Activated naive CD8-positive, alpha-beta T cell treated with anti-CD3 and anti-CD28 coated beads, Interleukin-2, amount 50 U/mL, for 24 hours (primary cell): ENCODE results near the gene KCNK3.

Experiments used
- ATAC-seq: fragments of 150-1000 bp; cut with Tn5 transposase; one replicate; pipeline ENCODE4 v1.10.0; 2021
- DNase-seq: peaks from one replicate; pipeline ENCODE4 v3.0.0; 2021
- H3K27ac Mint-ChIP-seq: one replicate; pipeline ENCODE4 v1.8.0; 2021; ENCODE audit warnings: mild to moderate bottlenecking, mixed read lengths
- H3K27me3 Mint-ChIP-seq: one replicate; pipeline ENCODE4 v1.8.0; 2021; ENCODE audit warnings: mixed read lengths
- H3K36me3 Mint-ChIP-seq: one replicate; pipeline ENCODE4 v1.8.0; 2021; ENCODE audit warnings: low read depth, mixed read lengths
- H3K4me1 Mint-ChIP-seq: one replicate; pipeline ENCODE4 v1.8.0; 2021; ENCODE audit warnings: mixed read lengths
- H3K4me3 Mint-ChIP-seq: one replicate; pipeline ENCODE4 v1.8.0; 2021; ENCODE audit warnings: mild to moderate bottlenecking, moderate library complexity, mixed read lengths
- H3K9me3 Mint-ChIP-seq: one replicate; pipeline ENCODE4 v1.8.0; 2021; ENCODE audit warnings: mixed read lengths

Gene KCNK3

GRCh38 chr2:26672818-26673393 is 19.6 kb upstream of the KCNK3 start:
- Mint-ChIP-seq H3K36me3 (no peaks in the 10 kb centered on the region), H3K9me3 (no peaks in the 10 kb centered on the region), H3K4me1 (no peaks in the 10 kb centered on the region), H3K4me3 (no peak overlapping the region), H3K27me3 (peaks cover 22% of the 10 kb centered on the region), H3K27ac (no peak overlapping the region)
- no peak for DNase-seq
- ATAC-seq: no peak

GRCh38 chr2:26674002-26674751 is 18.3 kb upstream of the KCNK3 start:
- no peaks in the 10 kb centered on the region for H3K9me3 Mint-ChIP-seq
- peaks cover 22% of the 10 kb centered on the region for H3K27me3 Mint-ChIP-seq
- no peaks in the 10 kb centered on the region for H3K36me3 Mint-ChIP-seq
- no peak overlapping the region for H3K4me3 Mint-ChIP-seq
- ATAC-seq: no peak
- H3K27ac Mint-ChIP-seq: no peak overlapping the region
- no peaks in the 10 kb centered on the region for H3K4me1 Mint-ChIP-seq
- DNase-seq: no peak

GRCh38 chr2:26674771-26675170 is 17.8 kb upstream of the KCNK3 start:
- no peak for ATAC-seq
- no peak overlapping the region for H3K4me3 Mint-ChIP-seq
- no peaks in the 10 kb centered on the region for H3K4me1 Mint-ChIP-seq
- H3K36me3 Mint-ChIP-seq: no peaks in the 10 kb centered on the region
- DNase-seq: no peak
- no peak overlapping the region for H3K27ac Mint-ChIP-seq
- peaks cover 23% of the 10 kb centered on the region for H3K27me3 Mint-ChIP-seq
- no peaks in the 10 kb centered on the region for H3K9me3 Mint-ChIP-seq

- Mint-ChIP-seq H3K27ac (no peak overlapping the region), H3K4me1 (no peaks in the 10 kb centered on the region), H3K36me3 (no peaks in the 10 kb centered on the region), H3K9me3 (no peaks in the 10 kb centered on the region), H3K4me3 (no peak overlapping the region), H3K27me3 (peaks cover 16% of the 10 kb centered on the region)
- ATAC-seq (no peak), DNase-seq (no peak)
Measured at GRCh38 chr2:26675651-26676255, 16.8 kb upstream of the KCNK3 start.

GRCh38 chr2:26678035-26678434 is 14.5 kb upstream of the KCNK3 start:
- no peak for DNase-seq
- no peaks in the 10 kb centered on the region for H3K4me1 Mint-ChIP-seq
- H3K27ac Mint-ChIP-seq: no peak overlapping the region
- ATAC-seq: no peak
- no peaks in the 10 kb centered on the region for H3K9me3 Mint-ChIP-seq
- H3K27me3 Mint-ChIP-seq: peaks cover 8% of the 10 kb centered on the region
- H3K4me3 Mint-ChIP-seq: no peak overlapping the region
- no peaks in the 10 kb centered on the region for H3K36me3 Mint-ChIP-seq

- no peak for ATAC-seq
- H3K4me1 Mint-ChIP-seq: no peaks in the 10 kb centered on the region
- H3K27ac Mint-ChIP-seq: no peak overlapping the region
- DNase-seq: no peak
- H3K4me3 Mint-ChIP-seq: no peak overlapping the region
- H3K27me3 Mint-ChIP-seq: peaks cover 13% of the 10 kb centered on the region
- H3K36me3 Mint-ChIP-seq: no peaks in the 10 kb centered on the region
- H3K9me3 Mint-ChIP-seq: no peaks in the 10 kb centered on the region
Measured at GRCh38 chr2:26679867-26680266, 12.7 kb upstream of the KCNK3 start.

- Mint-ChIP-seq H3K4me3 (no peak overlapping the region), H3K36me3 (no peaks in the 10 kb centered on the region), H3K27ac (no peak overlapping the region), H3K4me1 (no peaks in the 10 kb centered on the region), H3K27me3 (peaks cover 25% of the 10 kb centered on the region), H3K9me3 (no peaks in the 10 kb centered on the region)
- no peak for DNase-seq
- ATAC-seq: no peak
Measured at GRCh38 chr2:26681656-26682055, 10.9 kb upstream of the KCNK3 start.

- H3K27ac Mint-ChIP-seq: no peak overlapping the region
- no peaks in the 10 kb centered on the region for H3K4me1 Mint-ChIP-seq
- no peak overlapping the region for H3K4me3 Mint-ChIP-seq
- ATAC-seq: no peak
- H3K36me3 Mint-ChIP-seq: no peaks in the 10 kb centered on the region
- DNase-seq: no peak
- H3K9me3 Mint-ChIP-seq: no peaks in the 10 kb centered on the region
- peaks cover 30% of the 10 kb centered on the region for H3K27me3 Mint-ChIP-seq
Measured at GRCh38 chr2:26682155-26682554, 10.4 kb upstream of the KCNK3 start.

- Mint-ChIP-seq H3K27me3 (peaks cover 35% of the 10 kb centered on the region), H3K9me3 (no peaks in the 10 kb centered on the region), H3K36me3 (no peaks in the 10 kb centered on the region), H3K4me3 (no peak overlapping the region), H3K27ac (no peak overlapping the region), H3K4me1 (no peaks in the 10 kb centered on the region)
- DNase-seq: no peak
- no peak for ATAC-seq
Measured at GRCh38 chr2:26683583-26683982, 8.9 kb upstream of the KCNK3 start.

GRCh38 chr2:26685341-26685740 is 7.2 kb upstream of the KCNK3 start:
- no peaks in the 10 kb centered on the region for H3K9me3 Mint-ChIP-seq
- H3K4me1 Mint-ChIP-seq: no peaks in the 10 kb centered on the region
- H3K27ac Mint-ChIP-seq: no peak overlapping the region
- peaks cover 37% of the 10 kb centered on the region for H3K27me3 Mint-ChIP-seq
- H3K36me3 Mint-ChIP-seq: no peaks in the 10 kb centered on the region
- no peak for DNase-seq
- no peak for ATAC-seq
- H3K4me3 Mint-ChIP-seq: no peak overlapping the region

- ATAC-seq (no peak), DNase-seq (no peak)
- H3K36me3 Mint-ChIP-seq: no peaks in the 10 kb centered on the region
- H3K9me3 Mint-ChIP-seq: no peaks in the 10 kb centered on the region
- no peaks in the 10 kb centered on the region for H3K4me1 Mint-ChIP-seq
- H3K27ac Mint-ChIP-seq: no peak overlapping the region
- H3K27me3 Mint-ChIP-seq: peaks cover 44% of the 10 kb centered on the region
- H3K4me3 Mint-ChIP-seq: no peak overlapping the region
Measured at GRCh38 chr2:26685989-26686839, 6.3 kb upstream of the KCNK3 start.

- peaks cover 51% of the 10 kb centered on the region for H3K27me3 Mint-ChIP-seq
- H3K4me3 Mint-ChIP-seq: no peak overlapping the region
- DNase-seq (no peak), ATAC-seq (no peak)
- H3K27ac Mint-ChIP-seq: no peak overlapping the region
- H3K36me3 Mint-ChIP-seq: no peaks in the 10 kb centered on the region
- H3K4me1 Mint-ChIP-seq: peaks cover 2% of the 10 kb centered on the region
- H3K9me3 Mint-ChIP-seq: no peaks in the 10 kb centered on the region
Measured at GRCh38 chr2:26687328-26687727, 5.2 kb upstream of the KCNK3 start.

- peaks cover 51% of the 10 kb centered on the region for H3K27me3 Mint-ChIP-seq
- ATAC-seq (no peak), DNase-seq (no peak)
- H3K36me3 Mint-ChIP-seq: no peaks in the 10 kb centered on the region
- H3K9me3 Mint-ChIP-seq: no peaks in the 10 kb centered on the region
- peaks cover 2% of the 10 kb centered on the region for H3K4me1 Mint-ChIP-seq
- no peak overlapping the region for H3K4me3 Mint-ChIP-seq
- H3K27ac Mint-ChIP-seq: no peak overlapping the region
Measured at GRCh38 chr2:26687801-26688200, 4.7 kb upstream of the KCNK3 start.

GRCh38 chr2:26691161-26691560 is 1.4 kb upstream of the KCNK3 start:
- DNase-seq: no peak
- Mint-ChIP-seq H3K9me3 (no peaks in the 10 kb centered on the region), H3K4me1 (peaks cover 4% of the 10 kb centered on the region), H3K27ac (no peak overlapping the region), H3K4me3 (no peak overlapping the region), H3K36me3 (no peaks in the 10 kb centered on the region), H3K27me3 (peaks cover 70% of the 10 kb centered on the region)
- ATAC-seq: no peak

- H3K27ac Mint-ChIP-seq: no peak overlapping the region
- no peak for ATAC-seq
- H3K4me3 Mint-ChIP-seq: no peak overlapping the region
- no peak for DNase-seq
- H3K27me3 Mint-ChIP-seq: peaks cover 69% of the 10 kb centered on the region
- H3K4me1 Mint-ChIP-seq: peaks cover 4% of the 10 kb centered on the region
- no peaks in the 10 kb centered on the region for H3K9me3 Mint-ChIP-seq
- no peaks in the 10 kb centered on the region for H3K36me3 Mint-ChIP-seq
Measured at GRCh38 chr2:26691881-26692278, 642 bp upstream of the KCNK3 start.
